LNCaP clone FGC (cell line): ENCODE data around the gene EMILIN2.

ENCODE experiments used
- DNase-seq: peaks from one replicate; pipeline ENCODE4 v3.0.0-alpha.2; 2011; ENCODE audit warnings: low read depth
- H3K4me3 ChIP-seq: 2 replicates; pipeline ENCODE4 v1.5.1; 2011; ENCODE audit warnings: mild to moderate bottlenecking, low read depth, low read length, control low read depth
- CTCF ChIP-seq: IDR thresholded peaks from 2 replicates; pipeline ENCODE4 v1.5.1; 2012; ENCODE audit warnings: mild to moderate bottlenecking; ENCODE audit not compliant: control insufficient read depth, insufficient read depth; ENCODE audit errors: extremely low read depth

The EMILIN2 gene

GRCh38 chr18:2869207-2869606, 22.4 kb downstream of the EMILIN2 start:
- DNase-seq = no peak
- TF ChIP-seq CTCF = no peak
- no peak overlapping the region for H3K4me3 ChIP-seq

GRCh38 chr18:2871111-2871720, 24.4 kb downstream of the EMILIN2 start:
- no peak overlapping the region for H3K4me3 ChIP-seq
- TF ChIP-seq CTCF = no peak
- no peak for DNase-seq

- TF ChIP-seq CTCF = no peak
- DNase-seq = no peak
- H3K4me3 ChIP-seq = no peak overlapping the region
These were observed 25.3 kb downstream of the EMILIN2 start for GRCh38 chr18:2872095-2872494.

- H3K4me3 ChIP-seq = no peak overlapping the region
- DNase-seq = no peak
- TF ChIP-seq CTCF = no peak
These were observed 28.0 kb downstream of the EMILIN2 start for GRCh38 chr18:2874765-2875164.

- TF ChIP-seq CTCF = no peak
- no peak for DNase-seq
- H3K4me3 ChIP-seq = no peak overlapping the region
These were observed 32.0 kb downstream of the EMILIN2 start for GRCh38 chr18:2878656-2879330.

GRCh38 chr18:2879889-2880288, 33.1 kb downstream of the EMILIN2 start:
- no peak for TF ChIP-seq CTCF
- no peak overlapping the region for H3K4me3 ChIP-seq
- DNase-seq = no peak

GRCh38 chr18:2880473-2880872, 33.7 kb downstream of the EMILIN2 start:
- TF ChIP-seq CTCF = no peak

More at GRCh38 chr18:2880473-2880872, 33.7 kb downstream of the EMILIN2 start:
- no peak overlapping the region for H3K4me3 ChIP-seq
- DNase-seq = no peak
